GM23338 (cell line): ENCODE results near the gene PROSER2. TPM values are rescaled to one million over a fixed set of nuclear protein-coding genes. Genes with fewer than 3 reads are reported as not detected.

Experiments used
- CTCF ChIP-seq, 2 experiments: fragments of 200-600 bp in 1 of 2; sonication (generic) in 1 of 2; conservative IDR thresholded peaks; 2 replicates each; pipeline versions ENCODE4 v1.5.1 to v1.6.1; 2016 to 2017; ENCODE audit warnings: antibody characterized with exemption in 2 of 2, low read depth in 2 of 2, mild to moderate bottlenecking in 2 of 2, moderate library complexity in 1 of 2
- ETS1 ChIP-seq: IDR thresholded peaks from 2 replicates; pipeline ENCODE4 v1.6.1; 2016; ENCODE audit warnings: antibody characterized with exemption
- EZH2 ChIP-seq: fragments of 200-600 bp; sonication (generic); IDR thresholded peaks from one replicate; pipeline ENCODE4 v1.8.0; 2017; ENCODE audit warnings: antibody characterized with exemption, mild to moderate bottlenecking, low read depth; ENCODE audit not compliant: unreplicated experiment
- JUNB ChIP-seq: IDR thresholded peaks from one replicate; pipeline ENCODE4 v1.6.1; 2016; ENCODE audit warnings: antibody characterized with exemption; ENCODE audit not compliant: unreplicated experiment
- NANOG ChIP-seq: IDR thresholded peaks from 2 replicates; pipeline ENCODE4 v1.6.1; 2016; ENCODE audit warnings: antibody characterized with exemption, borderline replicate concordance
- POLR2AphosphoS5 ChIP-seq: IDR thresholded peaks from 2 replicates; pipeline ENCODE4 v1.6.1; 2016; ENCODE audit warnings: antibody characterized with exemption, low read depth
- REST ChIP-seq: IDR thresholded peaks from one replicate; pipeline ENCODE4 v1.6.1; 2018; ENCODE audit warnings: antibody characterized with exemption; ENCODE audit not compliant: unreplicated experiment
- STAT1 ChIP-seq: IDR thresholded peaks from one replicate; pipeline ENCODE4 v1.6.1; 2016; ENCODE audit warnings: antibody characterized with exemption; ENCODE audit not compliant: unreplicated experiment
- ZNF114 ChIP-seq: fragments of 250-450 bp; sonication (Bioruptor Pico); IDR thresholded peaks from 2 replicates; pipeline ENCODE4 v1.5.0; 2020; ENCODE audit warnings: mild to moderate bottlenecking, moderate library complexity
- ZNF331 ChIP-seq: fragments of 250-450 bp; sonication (Bioruptor Pico); IDR thresholded peaks from 2 replicates; pipeline ENCODE4 v1.5.0; 2020; ENCODE audit warnings: low read depth, mild to moderate bottlenecking, moderate library complexity
- polyA plus RNA-seq: library from polyadenylated mRNA; unstranded; fragments of >200 nt; fragmentation: Nextera tagmentation; extraction: Ambion mirVana; gene quantifications from 2 replicates; pipeline ENCODE4 v1.2.1, GENCODE V29; 2016
- total RNA-seq: library from RNA; depleted of rRNA; stranded (reverse); fragments of >200 nt; shearing (Covaris generic); gene quantifications from 2 replicates; pipeline ENCODE4 v1.2.3, GENCODE V29; 2014; rRNA removed

PROSER2 gene
- total and polyA plus RNA-seq, 2 experiments from 2014 or later = 4.2 to 10.8 TPM

GRCh38 chr10:11919271-11919670 is 96.1 kb downstream of the PROSER2 start (continued):
- TF ChIP-seq CTCF (conservative IDR thresholded peaks at IDR 0.05; ENCODE audit: low read depth in 2 of 2) (no peak), NANOG (no peak), ETS1 (no peak), EZH2 (no peak), POLR2AphosphoS5 (no peak), STAT1 (no peak), JUNB (no peak), ZNF331 (CRISPR knock-in tag) (no peak), ZNF114 (CRISPR knock-in tag) (no peak), REST (no peak)

Other genes with a start within 250 kb of the PROSER2 start
- gene USP6NL, start 211.7 kb upstream of the PROSER2 start, total RNA-seq = 23.0 and 29.7 TPM in 2 replicates
- gene USP6NL, start 211.7 kb upstream of the PROSER2 start, polyA plus RNA-seq = 6.8 and 8.1 TPM in 2 replicates
- gene ECHDC3, start 81.0 kb upstream of the PROSER2 start, total RNA-seq = 48.6 and 50.1 TPM in 2 replicates
- gene ECHDC3, start 81.0 kb upstream of the PROSER2 start, polyA plus RNA-seq = 13.5 and 16.3 TPM in 2 replicates
- 23.6 and 29.0 TPM in 2 replicates for gene UPF2, start 219.5 kb downstream of the PROSER2 start, total RNA-seq
- 72.0 and 78.5 TPM in 2 replicates for gene UPF2, start 219.5 kb downstream of the PROSER2 start, polyA plus RNA-seq
- gene DHTKD1, start 245.6 kb downstream of the PROSER2 start, total RNA-seq = 40.4 and 63.9 TPM in 2 replicates
- 18.0 and 20.2 TPM in 2 replicates for gene DHTKD1, start 245.6 kb downstream of the PROSER2 start, polyA plus RNA-seq